GM12875 (cell line): ENCODE results near the gene KCNIP1.

Source experiments
- H3K4me3 ChIP-seq: one replicate; pipeline ENCODE4 v1.5.1; 2011; ENCODE audit warnings: low read depth, low read length, control low read depth
- CTCF ChIP-seq: IDR thresholded peaks from 2 replicates; pipeline ENCODE4 v1.5.1; 2011; ENCODE audit warnings: low read depth, mild to moderate bottlenecking, control low read depth, inconsistent platforms, low read length, moderate library complexity, borderline replicate concordance; ENCODE audit not compliant: insufficient read depth

Gene KCNIP1

GRCh38 chr5:170579601-170580000 is 75.8 kb downstream of the KCNIP1 start:
- no peak overlapping the region for H3K4me3 ChIP-seq
- no peak for TF ChIP-seq CTCF

- no peak overlapping the region for H3K4me3 ChIP-seq
- TF ChIP-seq CTCF = no peak
Measured at GRCh38 chr5:170581211-170581610, 77.4 kb downstream of the KCNIP1 start.

- H3K4me3 ChIP-seq = no peak overlapping the region
- no peak for TF ChIP-seq CTCF
Measured at GRCh38 chr5:170582644-170583330, 79.0 kb downstream of the KCNIP1 start.

- TF ChIP-seq CTCF = no peak
Measured at GRCh38 chr5:170584003-170584402, 80.2 kb downstream of the KCNIP1 start.

GRCh38 chr5:170584450-170585058 is 80.7 kb downstream of the KCNIP1 start:
- H3K4me3 ChIP-seq = no peak overlapping the region
- TF ChIP-seq CTCF = no peak

More at GRCh38 chr5:170584003-170584402, 80.2 kb downstream of the KCNIP1 start:
- H3K4me3 ChIP-seq = no peak overlapping the region

- no peak for TF ChIP-seq CTCF
- no peak overlapping the region for H3K4me3 ChIP-seq
Measured at GRCh38 chr5:170585273-170585948, 81.6 kb downstream of the KCNIP1 start.
